Measurements from ENCODE around the gene TSEN2. TPM values are rescaled to one million over a fixed set of nuclear protein-coding genes. Genes with fewer than 3 reads are reported as not detected.
A peak's percentile ranks its signal among the peaks of the same experiment; 100 is the strongest.

The TSEN2 gene
- total RNA-seq, 1 donor from 2014 or later, result 28.1 TPM

DNA sequence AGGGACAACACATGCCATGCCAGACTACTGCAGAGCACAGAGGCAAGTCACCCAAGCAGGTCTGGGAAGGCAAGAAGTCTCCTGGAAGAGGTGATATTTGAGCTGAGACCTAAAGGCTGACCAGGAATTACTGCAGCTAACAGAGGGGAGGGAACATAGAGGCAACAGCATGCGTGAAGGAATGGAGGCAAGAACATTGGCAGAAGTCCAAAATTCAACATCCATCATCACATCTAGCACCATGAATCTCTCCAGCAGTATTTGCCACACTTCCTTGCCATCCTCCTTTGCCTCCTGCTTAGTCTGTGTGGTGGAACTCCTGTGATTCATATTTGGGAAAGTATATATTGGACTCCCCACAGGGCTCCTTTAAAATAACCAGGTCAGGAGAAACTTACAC, 870 bp upstream of the TSEN2 start:
- Mint-ChIP-seq H3K4me1 (peaks cover 41% of the 10 kb centered on the region), H3K9me3 (no peaks in the 10 kb centered on the region), H3K27ac (ENCODE audit: unreplicated experiment) (peak overlapping the region; percentile 9), H3K36me3 (ENCODE audit: low read depth) (peaks cover 2% of the 10 kb centered on the region), H3K4me3 (peak overlapping the region; percentile 96), H3K27me3 (ENCODE audit: low read depth) (peaks cover 15% of the 10 kb centered on the region)
- no peak for DNase-seq (ENCODE audit: low read depth, low spot score)
- TF ChIP-seq, protein P1, sequence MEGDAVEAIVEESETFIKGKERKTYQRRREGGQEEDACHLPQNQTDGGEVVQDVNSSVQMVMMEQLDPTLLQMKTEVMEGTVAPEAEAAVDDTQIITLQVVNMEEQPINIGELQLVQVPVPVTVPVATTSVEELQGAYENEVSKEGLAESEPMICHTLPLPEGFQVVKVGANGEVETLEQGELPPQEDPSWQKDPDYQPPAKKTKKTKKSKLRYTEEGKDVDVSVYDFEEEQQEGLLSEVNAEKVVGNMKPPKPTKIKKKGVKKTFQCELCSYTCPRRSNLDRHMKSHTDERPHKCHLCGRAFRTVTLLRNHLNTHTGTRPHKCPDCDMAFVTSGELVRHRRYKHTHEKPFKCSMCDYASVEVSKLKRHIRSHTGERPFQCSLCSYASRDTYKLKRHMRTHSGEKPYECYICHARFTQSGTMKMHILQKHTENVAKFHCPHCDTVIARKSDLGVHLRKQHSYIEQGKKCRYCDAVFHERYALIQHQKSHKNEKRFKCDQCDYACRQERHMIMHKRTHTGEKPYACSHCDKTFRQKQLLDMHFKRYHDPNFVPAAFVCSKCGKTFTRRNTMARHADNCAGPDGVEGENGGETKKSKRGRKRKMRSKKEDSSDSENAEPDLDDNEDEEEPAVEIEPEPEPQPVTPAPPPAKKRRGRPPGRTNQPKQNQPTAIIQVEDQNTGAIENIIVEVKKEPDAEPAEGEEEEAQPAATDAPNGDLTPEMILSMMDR (conservative IDR thresholded peaks at IDR 0.05), result no peak

DNA sequence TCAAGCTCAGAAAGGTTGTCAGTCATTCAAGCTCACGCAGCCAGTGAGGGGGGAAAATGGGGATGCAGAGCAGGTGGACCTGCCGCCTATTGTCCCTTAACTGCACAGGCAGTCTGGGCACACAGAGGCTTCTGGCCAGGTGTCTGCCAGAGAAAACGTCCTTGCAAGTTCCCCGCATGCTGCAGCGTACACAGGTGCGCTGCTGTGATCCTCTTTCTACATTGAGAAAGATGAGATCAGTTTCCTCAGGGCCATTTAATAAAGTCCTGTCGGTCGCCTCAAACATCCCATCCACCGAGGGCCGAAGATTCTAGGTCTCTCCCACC, 445 bp upstream of the TSEN2 start:
- Mint-ChIP-seq H3K36me3 (ENCODE audit: low read depth) (peaks cover 2% of the 10 kb centered on the region), H3K4me3 (peak overlapping the region; percentile 96), H3K27ac (ENCODE audit: unreplicated experiment) (no peak overlapping the region), H3K9me3 (no peaks in the 10 kb centered on the region), H3K4me1 (peaks cover 41% of the 10 kb centered on the region), H3K27me3 (ENCODE audit: low read depth) (peaks cover 15% of the 10 kb centered on the region)
- TF ChIP-seq, protein P1 (conservative IDR thresholded peaks at IDR 0.05), result no peak
- no peak for DNase-seq (ENCODE audit: low read depth, low spot score)

DNA sequence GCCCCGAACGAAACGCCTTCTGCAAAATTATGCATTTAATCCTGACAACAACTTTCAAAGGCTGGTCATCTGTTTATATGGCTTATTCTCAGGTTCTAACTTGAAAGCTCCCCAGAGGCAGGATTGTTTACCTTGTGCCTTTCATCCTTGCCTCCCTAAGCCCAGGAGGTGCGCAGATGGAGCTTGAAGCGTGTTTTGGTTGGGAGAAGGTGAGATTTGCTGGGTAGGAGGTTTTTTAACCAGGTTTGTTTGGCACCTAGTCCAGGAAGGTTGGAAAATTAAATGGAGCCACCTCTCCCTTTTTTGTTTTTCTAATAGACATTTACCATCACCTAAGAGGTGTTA, 675 bp downstream of the TSEN2 start:
- peaks cover 37% of the 10 kb centered on the region for H3K4me1 Mint-ChIP-seq
- no peaks in the 10 kb centered on the region for H3K9me3 Mint-ChIP-seq
- H3K27ac Mint-ChIP-seq (ENCODE audit: unreplicated experiment), result peak overlapping the region; percentile 97
- peaks cover 15% of the 10 kb centered on the region for H3K27me3 Mint-ChIP-seq (ENCODE audit: low read depth)
- TF ChIP-seq, protein P1 (conservative IDR thresholded peaks at IDR 0.05), result no peak
- H3K4me3 Mint-ChIP-seq, result peak overlapping the region; percentile 96
- no peak for DNase-seq (ENCODE audit: low read depth, low spot score)
- peaks cover 2% of the 10 kb centered on the region for H3K36me3 Mint-ChIP-seq (ENCODE audit: low read depth)

DNA sequence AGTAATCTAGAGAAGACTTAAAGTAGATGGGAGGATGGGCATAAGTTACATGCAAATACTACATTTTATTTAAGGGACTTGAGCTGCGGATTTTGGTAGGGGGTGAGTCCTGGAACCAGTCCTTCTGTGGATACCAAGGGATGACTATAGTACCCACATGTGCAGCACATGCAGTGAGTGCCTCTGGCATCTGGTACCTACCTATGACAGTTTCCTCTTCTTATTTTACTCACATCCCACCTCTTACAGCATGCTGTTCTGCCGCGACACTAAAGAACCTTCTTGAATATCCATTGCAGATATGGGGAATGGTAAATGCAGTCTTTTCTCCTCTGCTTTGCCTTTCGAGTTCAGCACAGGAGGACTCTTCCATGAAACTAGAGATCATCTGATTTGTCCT, 1.7 kb downstream of the TSEN2 start:
- TF ChIP-seq, protein P1 (conservative IDR thresholded peaks at IDR 0.05), result no peak
- peaks cover 35% of the 10 kb centered on the region for H3K4me1 Mint-ChIP-seq
- peaks cover 2% of the 10 kb centered on the region for H3K36me3 Mint-ChIP-seq (ENCODE audit: low read depth)
- peak overlapping the region; percentile 79 for H3K4me3 Mint-ChIP-seq
- no peak overlapping the region for H3K27ac Mint-ChIP-seq (ENCODE audit: unreplicated experiment)
- no peak for DNase-seq (ENCODE audit: low read depth, low spot score)
- H3K9me3 Mint-ChIP-seq, result no peaks in the 10 kb centered on the region
- peaks cover 15% of the 10 kb centered on the region for H3K27me3 Mint-ChIP-seq (ENCODE audit: low read depth)

DNA sequence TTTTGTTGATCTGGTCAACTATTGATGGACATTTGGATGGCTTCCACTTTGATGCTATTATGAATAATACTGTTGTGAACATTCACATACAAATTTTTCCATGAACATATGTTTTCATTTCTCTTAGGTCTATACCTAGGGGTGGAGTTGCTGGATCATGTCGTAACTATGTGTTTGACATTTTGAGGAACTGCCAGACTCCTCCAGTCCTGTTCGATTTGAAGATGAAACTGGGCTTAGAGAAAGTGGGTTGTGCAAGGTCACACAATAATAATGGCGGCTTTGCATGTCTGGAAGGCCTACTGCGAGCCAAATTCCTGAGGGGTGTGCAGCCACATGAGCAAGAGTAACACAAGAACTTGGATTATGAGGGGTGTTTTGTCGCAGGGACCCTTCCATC, 2.6 kb downstream of the TSEN2 start:
- H3K27ac Mint-ChIP-seq (ENCODE audit: unreplicated experiment), result no peak overlapping the region

More for the DNA sequence above, 2.6 kb downstream of the TSEN2 start:
- no peak for DNase-seq (ENCODE audit: low read depth, low spot score)
- TF ChIP-seq, protein P1 (conservative IDR thresholded peaks at IDR 0.05), result no peak
- peaks cover 11% of the 10 kb centered on the region for H3K27me3 Mint-ChIP-seq (ENCODE audit: low read depth)
- H3K4me3 Mint-ChIP-seq, result peak overlapping the region; percentile 79
- peaks cover 35% of the 10 kb centered on the region for H3K4me1 Mint-ChIP-seq
- H3K36me3 Mint-ChIP-seq (ENCODE audit: low read depth), result peaks cover 2% of the 10 kb centered on the region
- no peaks in the 10 kb centered on the region for H3K9me3 Mint-ChIP-seq
